GM23248 (cell line): ENCODE results near the gene C5orf47.

Experiments used
- EZH2 ChIP-seq: fragments of 200-600 bp; sonication (generic); IDR thresholded peaks from 2 replicates; pipeline ENCODE4 v1.6.1; 2018; ENCODE audit warnings: antibody characterized with exemption, mild to moderate bottlenecking; ENCODE audit not compliant: insufficient read depth, poor library complexity, severe bottlenecking
- EZH2phosphoT487 ChIP-seq: fragments of 200-600 bp; sonication (generic); IDR thresholded peaks from 2 replicates; pipeline ENCODE4 v1.6.1; 2018; ENCODE audit warnings: antibody characterized with exemption, moderate library complexity, mild to moderate bottlenecking, low read depth; ENCODE audit not compliant: insufficient read depth

DNA sequence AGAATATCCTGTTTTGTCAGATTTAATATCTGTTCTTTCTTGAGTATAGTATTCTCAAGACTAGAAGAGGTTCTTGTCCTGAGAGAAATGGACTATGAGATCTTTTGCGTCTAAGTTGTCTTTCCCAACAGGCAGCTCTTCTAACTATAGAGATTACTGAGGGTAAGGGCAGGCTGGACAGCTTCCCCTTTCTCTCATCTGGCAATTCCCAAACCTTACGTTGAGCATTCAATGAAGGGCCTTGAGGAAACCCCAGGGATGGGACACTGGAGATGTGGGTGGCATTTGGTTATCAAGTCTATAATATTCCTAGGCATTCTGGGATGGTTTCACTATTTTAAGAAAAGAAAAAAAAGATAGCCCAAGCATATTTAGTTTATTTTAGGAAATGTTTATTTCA is 28.0 kb upstream of the C5orf47 start:
- TF ChIP-seq EZH2phosphoT487 (no peak), EZH2 (no peak)
